WTC11 (cell line): ENCODE measurements around the gene KCNK7. TPM values are rescaled to one million over a fixed set of nuclear protein-coding genes. Genes with fewer than 3 reads are reported as not detected.

Experiments used
- ATAC-seq: fragments of 200-7000 bp; cut with Tn5 transposase; 2 replicates; pipeline ENCODE4 v1.10.0; 2021; ENCODE audit warnings: mild to moderate bottlenecking, moderate library complexity
- CTCF ChIA-PET: fragments of 300-600 bp; sonication (Branson Sonifier 250); formaldehyde crosslinking; loops from one replicate; lab custom pipeline; 2021; ENCODE audit warnings: antibody characterized with exemption; lab: Charles Lee
- POLR2A ChIA-PET: fragments of 350-600 bp; sonication (Branson Sonifier 250); formaldehyde crosslinking; loops from one replicate; lab custom pipeline; 2021; ENCODE audit warnings: antibody characterized with exemption; lab: Charles Lee
- DNase-seq: peaks from one replicate; pipeline ENCODE4 v3.0.0; 2021; ENCODE audit warnings: low spot score
- H3K27ac Mint-ChIP-seq: 2 replicates; pipeline ENCODE4 v1.8.0; 2021; ENCODE audit warnings: mixed read lengths
- H3K27me3 Mint-ChIP-seq: 2 replicates; pipeline ENCODE4 v1.8.0; 2021; ENCODE audit warnings: low read depth, mild to moderate bottlenecking, moderate library complexity, mixed read lengths
- H3K36me3 Mint-ChIP-seq: 2 replicates; pipeline ENCODE4 v1.8.0; 2021; ENCODE audit warnings: mixed read lengths
- H3K4me1 Mint-ChIP-seq: 2 replicates; pipeline ENCODE4 v1.8.0; 2022; ENCODE audit warnings: mixed read lengths
- H3K4me3 Mint-ChIP-seq: 2 replicates; pipeline ENCODE4 v1.8.0; 2021; ENCODE audit warnings: mild to moderate bottlenecking, moderate library complexity, mixed read lengths
- H3K9me3 Mint-ChIP-seq: 2 replicates; pipeline ENCODE4 v1.8.0; 2021; ENCODE audit warnings: mixed read lengths
- ARID4B ChIP-seq: sonication (generic); formaldehyde crosslinking; IDR thresholded peaks from 2 replicates; pipeline ENCODE4 v1.8.0; 2023; ENCODE audit warnings: missing genetic modification reagents, mild to moderate bottlenecking, borderline replicate concordance
- ATF3 ChIP-seq: sonication (generic); formaldehyde crosslinking; conservative IDR thresholded peaks from 2 replicates; pipeline ENCODE4 v1.8.1; 2022; ENCODE audit warnings: mild to moderate bottlenecking, missing genetic modification reagents
- CREM ChIP-seq: sonication (generic); formaldehyde crosslinking; IDR thresholded peaks from 2 replicates; pipeline ENCODE4 v1.8.1; 2022; ENCODE audit warnings: mild to moderate bottlenecking, missing genetic modification reagents, moderate library complexity
- FOXJ3 ChIP-seq: sonication (generic); formaldehyde crosslinking; IDR thresholded peaks from 2 replicates; pipeline ENCODE4 v1.9.0; 2021; ENCODE audit warnings: missing genetic modification reagents, mild to moderate bottlenecking, borderline replicate concordance
- FOXK1 ChIP-seq: sonication (generic); formaldehyde crosslinking; IDR thresholded peaks from 2 replicates; pipeline ENCODE4 v1.8.0; 2022; ENCODE audit warnings: mild to moderate bottlenecking, moderate library complexity, missing genetic modification reagents
- GABPB1 ChIP-seq: sonication (generic); formaldehyde crosslinking; IDR thresholded peaks from 2 replicates; pipeline ENCODE4 v1.8.1; 2023; ENCODE audit warnings: mild to moderate bottlenecking, missing genetic modification reagents
- GRHL2 ChIP-seq: fragments of 250-450 bp; sonication (Bioruptor Pico); IDR thresholded peaks from 2 replicates; pipeline ENCODE4 v1.8.0; 2022; ENCODE audit warnings: mild to moderate bottlenecking, moderate library complexity; ENCODE audit not compliant: insufficient replicate concordance, severe bottlenecking
- IRF2 ChIP-seq: sonication (generic); formaldehyde crosslinking; IDR thresholded peaks from 2 replicates; pipeline ENCODE4 v1.8.0; 2022; ENCODE audit warnings: low read depth, missing genetic modification reagents, borderline replicate concordance
- JAZF1 ChIP-seq: fragments of 250-450 bp; sonication (Bioruptor Pico); IDR thresholded peaks from 2 replicates; pipeline ENCODE4 v1.9.0; 2021; ENCODE audit warnings: moderate library complexity, mild to moderate bottlenecking, inconsistent platforms
- NFYB ChIP-seq: sonication (generic); formaldehyde crosslinking; conservative IDR thresholded peaks from 2 replicates; pipeline ENCODE4 v1.8.0; 2022; ENCODE audit warnings: low read depth, missing genetic modification reagents
- total RNA-seq: library from RNA; stranded (reverse); gene quantifications from 3 replicates; pipeline ENCODE4 v1.2.3, GENCODE V29; 2021
- TF ChIP-seq, protein P1 (sequence below): sonication (generic); formaldehyde crosslinking; IDR thresholded peaks from 2 replicates; pipeline ENCODE4 v1.8.0; 2022; ENCODE audit warnings: missing genetic modification reagents
- TF ChIP-seq, protein P2 (sequence below): sonication (generic); formaldehyde crosslinking; IDR thresholded peaks from 2 replicates; pipeline ENCODE4 v1.8.0; 2023; ENCODE audit warnings: mild to moderate bottlenecking, missing genetic modification reagents
- TF ChIP-seq, protein P3 (sequence below): fragments of 250-450 bp; sonication (Bioruptor Pico); IDR thresholded peaks from 2 replicates; pipeline ENCODE4 v1.8.0; 2021; ENCODE audit warnings: mild to moderate bottlenecking
- TF ChIP-seq, protein P4 (sequence below): fragments of 250-450 bp; sonication (Bioruptor Pico); conservative IDR thresholded peaks from 2 replicates; pipeline ENCODE4 v1.9.0; 2021; ENCODE audit warnings: mild to moderate bottlenecking

Gene KCNK7
- total RNA-seq, 1 experiment from 2014 or later = 1.4 TPM

DNA sequence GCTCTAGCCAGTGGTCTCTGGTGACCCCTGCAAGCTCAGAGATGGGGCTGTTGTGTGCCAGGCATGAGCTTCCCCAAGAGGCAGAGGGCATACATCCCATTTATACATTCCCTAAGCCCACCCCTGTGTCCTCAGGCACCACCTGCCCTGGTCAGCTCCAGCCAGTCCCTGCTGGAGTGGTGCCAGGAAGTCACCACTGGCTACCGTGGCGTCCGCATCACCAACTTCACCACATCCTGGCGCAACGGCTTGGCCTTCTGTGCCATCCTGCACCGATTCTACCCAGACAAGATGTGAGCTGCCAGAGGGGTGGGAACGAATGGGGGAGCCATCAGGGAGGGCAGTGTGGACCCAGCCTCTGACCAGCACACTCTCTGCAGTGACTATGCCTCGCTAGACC, 11.5 kb downstream of the KCNK7 start (continued):
- no peak for TF ChIP-seq GRHL2 (CRISPR knock-in tag)
- TF ChIP-seq, protein P1, sequence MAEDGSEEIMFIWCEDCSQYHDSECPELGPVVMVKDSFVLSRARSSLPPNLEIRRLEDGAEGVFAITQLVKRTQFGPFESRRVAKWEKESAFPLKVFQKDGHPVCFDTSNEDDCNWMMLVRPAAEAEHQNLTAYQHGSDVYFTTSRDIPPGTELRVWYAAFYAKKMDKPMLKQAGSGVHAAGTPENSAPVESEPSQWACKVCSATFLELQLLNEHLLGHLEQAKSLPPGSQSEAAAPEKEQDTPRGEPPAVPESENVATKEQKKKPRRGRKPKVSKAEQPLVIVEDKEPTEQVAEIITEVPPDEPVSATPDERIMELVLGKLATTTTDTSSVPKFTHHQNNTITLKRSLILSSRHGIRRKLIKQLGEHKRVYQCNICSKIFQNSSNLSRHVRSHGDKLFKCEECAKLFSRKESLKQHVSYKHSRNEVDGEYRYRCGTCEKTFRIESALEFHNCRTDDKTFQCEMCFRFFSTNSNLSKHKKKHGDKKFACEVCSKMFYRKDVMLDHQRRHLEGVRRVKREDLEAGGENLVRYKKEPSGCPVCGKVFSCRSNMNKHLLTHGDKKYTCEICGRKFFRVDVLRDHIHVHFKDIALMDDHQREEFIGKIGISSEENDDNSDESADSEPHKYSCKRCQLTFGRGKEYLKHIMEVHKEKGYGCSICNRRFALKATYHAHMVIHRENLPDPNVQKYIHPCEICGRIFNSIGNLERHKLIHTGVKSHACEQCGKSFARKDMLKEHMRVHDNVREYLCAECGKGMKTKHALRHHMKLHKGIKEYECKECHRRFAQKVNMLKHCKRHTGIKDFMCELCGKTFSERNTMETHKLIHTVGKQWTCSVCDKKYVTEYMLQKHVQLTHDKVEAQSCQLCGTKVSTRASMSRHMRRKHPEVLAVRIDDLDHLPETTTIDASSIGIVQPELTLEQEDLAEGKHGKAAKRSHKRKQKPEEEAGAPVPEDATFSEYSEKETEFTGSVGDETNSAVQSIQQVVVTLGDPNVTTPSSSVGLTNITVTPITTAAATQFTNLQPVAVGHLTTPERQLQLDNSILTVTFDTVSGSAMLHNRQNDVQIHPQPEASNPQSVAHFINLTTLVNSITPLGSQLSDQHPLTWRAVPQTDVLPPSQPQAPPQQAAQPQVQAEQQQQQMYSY (CRISPR knock-in tag) = no peak
- TF ChIP-seq, protein P2, sequence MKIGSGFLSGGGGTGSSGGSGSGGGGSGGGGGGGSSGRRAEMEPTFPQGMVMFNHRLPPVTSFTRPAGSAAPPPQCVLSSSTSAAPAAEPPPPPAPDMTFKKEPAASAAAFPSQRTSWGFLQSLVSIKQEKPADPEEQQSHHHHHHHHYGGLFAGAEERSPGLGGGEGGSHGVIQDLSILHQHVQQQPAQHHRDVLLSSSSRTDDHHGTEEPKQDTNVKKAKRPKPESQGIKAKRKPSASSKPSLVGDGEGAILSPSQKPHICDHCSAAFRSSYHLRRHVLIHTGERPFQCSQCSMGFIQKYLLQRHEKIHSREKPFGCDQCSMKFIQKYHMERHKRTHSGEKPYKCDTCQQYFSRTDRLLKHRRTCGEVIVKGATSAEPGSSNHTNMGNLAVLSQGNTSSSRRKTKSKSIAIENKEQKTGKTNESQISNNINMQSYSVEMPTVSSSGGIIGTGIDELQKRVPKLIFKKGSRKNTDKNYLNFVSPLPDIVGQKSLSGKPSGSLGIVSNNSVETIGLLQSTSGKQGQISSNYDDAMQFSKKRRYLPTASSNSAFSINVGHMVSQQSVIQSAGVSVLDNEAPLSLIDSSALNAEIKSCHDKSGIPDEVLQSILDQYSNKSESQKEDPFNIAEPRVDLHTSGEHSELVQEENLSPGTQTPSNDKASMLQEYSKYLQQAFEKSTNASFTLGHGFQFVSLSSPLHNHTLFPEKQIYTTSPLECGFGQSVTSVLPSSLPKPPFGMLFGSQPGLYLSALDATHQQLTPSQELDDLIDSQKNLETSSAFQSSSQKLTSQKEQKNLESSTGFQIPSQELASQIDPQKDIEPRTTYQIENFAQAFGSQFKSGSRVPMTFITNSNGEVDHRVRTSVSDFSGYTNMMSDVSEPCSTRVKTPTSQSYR (CRISPR knock-in tag) = no peak
- no peak for TF ChIP-seq GABPB1 (CRISPR knock-in tag)
- no peak for TF ChIP-seq ATF3
- no peak for TF ChIP-seq IRF2 (CRISPR knock-in tag)
- TF ChIP-seq, all 79 proteins: peak for 0

DNA sequence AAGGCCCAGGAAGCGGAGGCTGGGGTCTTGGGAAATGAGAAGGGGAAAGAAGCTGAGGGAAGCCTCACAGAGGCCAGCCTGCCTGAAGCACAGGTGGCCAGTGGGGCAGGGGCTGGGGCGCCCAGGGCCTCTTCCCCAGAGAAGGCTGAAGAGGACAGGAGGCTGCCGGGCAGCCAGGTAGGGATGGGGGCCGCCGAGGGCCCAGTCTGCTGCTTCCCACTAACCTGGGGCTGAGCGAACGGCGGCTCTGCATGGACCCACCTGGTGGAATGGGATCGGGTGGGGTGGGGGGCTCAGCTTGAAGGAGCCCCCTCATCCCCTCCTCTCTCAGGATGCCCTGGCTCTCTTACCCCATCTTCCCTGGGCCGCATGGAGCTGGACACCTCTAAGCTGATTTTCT, 12.0 kb downstream of the KCNK7 start:
- POLR2A ChIA-PET = no interaction called here
- CTCF ChIA-PET = interaction anchor here (0.6 to 13.8 kb wide), 6 partner anchors 10 to 234 kb away, joined by 3 to 271 read pairs (median 26); partner anchors contain the start of genes FAM89B and ZNRD2
- H3K4me1 Mint-ChIP-seq = peaks cover 17% of the 10 kb centered on the region
- H3K36me3 Mint-ChIP-seq = no peaks in the 10 kb centered on the region
- H3K27ac Mint-ChIP-seq = no peak overlapping the region
- no peak overlapping the region for H3K4me3 Mint-ChIP-seq
- ATAC-seq = no peak
- no peak for DNase-seq
- H3K27me3 Mint-ChIP-seq = peaks cover 61% of the 10 kb centered on the region
- H3K9me3 Mint-ChIP-seq = no peaks in the 10 kb centered on the region
- TF ChIP-seq JAZF1 (CRISPR knock-in tag) = no peak
- TF ChIP-seq, protein P3, sequence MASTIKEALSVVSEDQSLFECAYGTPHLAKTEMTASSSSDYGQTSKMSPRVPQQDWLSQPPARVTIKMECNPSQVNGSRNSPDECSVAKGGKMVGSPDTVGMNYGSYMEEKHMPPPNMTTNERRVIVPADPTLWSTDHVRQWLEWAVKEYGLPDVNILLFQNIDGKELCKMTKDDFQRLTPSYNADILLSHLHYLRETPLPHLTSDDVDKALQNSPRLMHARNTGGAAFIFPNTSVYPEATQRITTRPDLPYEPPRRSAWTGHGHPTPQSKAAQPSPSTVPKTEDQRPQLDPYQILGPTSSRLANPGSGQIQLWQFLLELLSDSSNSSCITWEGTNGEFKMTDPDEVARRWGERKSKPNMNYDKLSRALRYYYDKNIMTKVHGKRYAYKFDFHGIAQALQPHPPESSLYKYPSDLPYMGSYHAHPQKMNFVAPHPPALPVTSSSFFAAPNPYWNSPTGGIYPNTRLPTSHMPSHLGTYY (CRISPR knock-in tag) = no peak
- TF ChIP-seq CREM = no peak
- no peak for TF ChIP-seq ARID4B (CRISPR knock-in tag)
- no peak for TF ChIP-seq FOXK1 (CRISPR knock-in tag)
- TF ChIP-seq FOXJ3 (CRISPR knock-in tag) = no peak
- TF ChIP-seq NFYB (CRISPR knock-in tag) = no peak
- TF ChIP-seq, protein P4, sequence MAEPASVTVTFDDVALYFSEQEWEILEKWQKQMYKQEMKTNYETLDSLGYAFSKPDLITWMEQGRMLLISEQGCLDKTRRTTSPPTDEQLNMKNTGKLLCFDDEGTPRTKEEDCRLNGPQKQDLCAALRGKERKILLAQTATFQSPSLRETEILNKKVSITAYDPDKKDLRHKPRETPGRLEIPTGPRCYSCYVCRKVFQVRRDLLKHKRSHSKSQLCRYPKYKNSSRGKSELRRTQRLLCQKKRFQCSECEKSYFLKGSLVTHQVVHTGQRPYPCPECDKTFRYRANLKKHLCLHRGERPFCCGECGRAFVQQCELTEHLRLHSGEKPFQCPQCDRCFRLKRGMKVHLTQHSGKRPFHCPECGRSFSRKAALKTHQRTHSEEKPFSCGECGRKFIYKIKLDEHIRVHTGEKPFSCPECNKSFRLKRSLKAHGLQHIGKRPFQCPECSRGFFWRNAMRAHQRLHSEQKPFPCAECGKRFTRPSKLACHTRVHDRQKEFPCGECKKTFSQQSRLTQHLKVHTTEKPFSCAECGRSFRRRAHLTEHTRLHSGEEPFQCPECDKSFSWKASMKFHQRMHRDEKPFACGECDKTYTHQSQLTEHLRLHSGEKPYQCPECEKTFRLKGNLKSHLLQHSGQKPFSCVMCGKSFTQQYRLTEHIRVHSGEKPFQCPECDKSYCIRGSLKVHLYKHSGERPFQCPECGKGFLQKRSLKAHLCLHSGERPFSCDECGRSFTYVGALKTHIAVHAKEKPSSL = no peak
